IMR-90 (cell line): Measurements from ENCODE around the gene MSH3. TPM values are rescaled to one million over a fixed set of nuclear protein-coding genes. Genes with fewer than 3 reads are reported as not detected.

Experiments used
- ATAC-seq: fragments of 200-7000 bp; cut with Tn5 transposase; 2 replicates; pipeline ENCODE4 v1.9.1; 2020; ENCODE audit warnings: low read depth, mild to moderate bottlenecking, moderate library complexity
- BruUV-seq: library from RNA; stranded (reverse); fragments of 400-500 nt; replicated peaks from 2 replicates; lab custom pipeline; 2021; lab: Mats Ljungman, UMichigan
- CTCF ChIA-PET: fragments of 300-600 bp; formaldehyde crosslinking; extraction: SDS; loops from one replicate; lab custom pipeline; 2021; ENCODE audit warnings: antibody characterized with exemption; lab: Yijun Ruan, JAX
- POLR2A ChIA-PET: fragments of 300-600 bp; sonication (Branson Sonifier 250); formaldehyde crosslinking; loops from one replicate; lab custom pipeline; 2022; ENCODE audit warnings: antibody characterized with exemption; ENCODE audit not compliant: unreplicated experiment; lab: Charles Lee
- DNase-seq: peaks from one replicate; pipeline ENCODE4 v3.0.0; 2013
- H2AFZ ChIP-seq: replicated peaks from 2 replicates; pipeline ENCODE3; 2013; ENCODE audit warnings: low read length, mild to moderate bottlenecking; ENCODE audit not compliant: poor library complexity
- H2AK5ac ChIP-seq: 2 replicates; pipeline ENCODE4 v1.6.1; 2013; ENCODE audit warnings: low read depth, low read length, inconsistent platforms
- H2AK9ac ChIP-seq: replicated peaks from 2 replicates; pipeline ENCODE3; 2013; ENCODE audit warnings: mild to moderate bottlenecking, low read depth, low read length, moderate library complexity; ENCODE audit not compliant: poor library complexity
- H2BK120ac ChIP-seq: 2 replicates; pipeline ENCODE4 v1.6.1; 2013; ENCODE audit warnings: low read depth, low read length, inconsistent platforms
- H2BK15ac ChIP-seq: 3 replicates; pipeline ENCODE4 v1.6.1; 2013; ENCODE audit warnings: low read depth, low read length, inconsistent platforms
- H2BK20ac ChIP-seq: 2 replicates; pipeline ENCODE4 v1.6.1; 2013; ENCODE audit warnings: low read depth, mild to moderate bottlenecking, inconsistent platforms, low read length, moderate library complexity
- H2BK5ac ChIP-seq: 2 replicates; pipeline ENCODE4 v1.6.1; 2013; ENCODE audit warnings: mild to moderate bottlenecking, low read depth, low read length, inconsistent platforms; ENCODE audit not compliant: poor library complexity, severe bottlenecking
- H3K14ac ChIP-seq: replicated peaks from 2 replicates; pipeline ENCODE4 v1.6.1; 2013; ENCODE audit warnings: low read depth, low read length, inconsistent platforms
- H3K18ac ChIP-seq: 2 replicates; pipeline ENCODE4 v1.6.1; 2013; ENCODE audit warnings: low read depth, low read length, control low read depth
- H3K23ac ChIP-seq: 2 replicates; pipeline ENCODE4 v1.6.1; 2013; ENCODE audit warnings: low read depth, low read length, inconsistent platforms
- H3K27ac ChIP-seq: 2 replicates; pipeline ENCODE4 v1.5.1; 2013; ENCODE audit warnings: mild to moderate bottlenecking, control low read depth, low read length; ENCODE audit not compliant: insufficient read depth
- H3K27me3 ChIP-seq: 2 replicates; pipeline ENCODE4 v1.6.1; 2013; ENCODE audit warnings: low read length; ENCODE audit not compliant: control insufficient read depth, insufficient read depth
- H3K36me3 ChIP-seq: 2 replicates; pipeline ENCODE4 v1.6.1; 2013; ENCODE audit warnings: low read length, mixed read lengths; ENCODE audit not compliant: control insufficient read depth, insufficient read depth
- H3K4ac ChIP-seq: 2 replicates; pipeline ENCODE4 v1.6.1; 2013; ENCODE audit warnings: low read depth, low read length, inconsistent platforms
- H3K4me1 ChIP-seq: 2 replicates; pipeline ENCODE4 v1.6.1; 2013; ENCODE audit warnings: low read length, mixed read lengths; ENCODE audit not compliant: control insufficient read depth, insufficient read depth
- H3K4me2 ChIP-seq: 2 replicates; pipeline ENCODE4 v1.6.1; 2013; ENCODE audit warnings: low read depth, mild to moderate bottlenecking, control low read depth, low read length, moderate library complexity
- H3K4me3 ChIP-seq: 2 replicates; pipeline ENCODE4 v1.5.1; 2013; ENCODE audit warnings: low read depth, mild to moderate bottlenecking, control low read depth, low read length, moderate library complexity; ENCODE audit not compliant: insufficient read depth
- H3K56ac ChIP-seq: 2 replicates; pipeline ENCODE4 v1.6.1; 2013; ENCODE audit warnings: low read length, inconsistent platforms; ENCODE audit not compliant: insufficient read depth; ENCODE audit errors: extremely low read depth
- H3K79me1 ChIP-seq, 2 experiments: 2 replicates each; pipeline ENCODE4 v1.6.1; 2013; ENCODE audit warnings: low read length in 2 of 2, inconsistent platforms in 1 of 2, low read depth in 1 of 2
- H3K9ac ChIP-seq: 2 replicates; pipeline ENCODE4 v1.6.1; 2013; ENCODE audit warnings: low read depth, low read length, control low read depth
- H3K9me1 ChIP-seq: 2 replicates; pipeline ENCODE4 v1.6.1; 2013; ENCODE audit warnings: low read length, inconsistent platforms; ENCODE audit not compliant: insufficient read depth
- H3K9me3 ChIP-seq: 2 replicates; pipeline ENCODE4 v1.6.1; 2013; ENCODE audit warnings: low read length; ENCODE audit not compliant: control insufficient read depth, insufficient read depth
- H4K20me1 ChIP-seq: 2 replicates; pipeline ENCODE4 v1.6.1; 2013; ENCODE audit warnings: low read length, inconsistent platforms; ENCODE audit not compliant: insufficient read depth
- H4K5ac ChIP-seq: 2 replicates; pipeline ENCODE4 v1.6.1; 2013; ENCODE audit warnings: mild to moderate bottlenecking, low read depth, low read length, control low read depth
- H4K8ac ChIP-seq, 2 experiments: 2 replicates each; pipeline ENCODE4 v1.6.1; 2013; ENCODE audit warnings: low read depth in 2 of 2, low read length in 2 of 2, control low read depth in 1 of 2, inconsistent platforms in 1 of 2
- H4K91ac ChIP-seq: 2 replicates; pipeline ENCODE4 v1.6.1; 2013; ENCODE audit warnings: low read depth, low read length, inconsistent platforms; ENCODE audit not compliant: insufficient read depth
- BHLHE40 ChIP-seq: fragments of 150-350 bp; IDR thresholded peaks from 2 replicates; pipeline ENCODE4 v1.6.1; 2016; ENCODE audit warnings: mild to moderate bottlenecking, low read depth, low read length
- RCOR1 ChIP-seq: IDR thresholded peaks from 2 replicates; pipeline ENCODE4 v1.6.1; 2012; ENCODE audit warnings: mild to moderate bottlenecking, low read length, improper control_type of control experiment; ENCODE audit not compliant: insufficient replicate concordance
- WGBS, 2 experiments: methylation state at CpG; one replicate each; pipeline versions ENCODE4 v1.1.5 to v1.1.7; 2013; ENCODE audit warnings: missing lambda C conversion rate in 2 of 2; ENCODE audit not compliant: insufficient read length in 1 of 2; ENCODE audit errors: extremely low coverage in 2 of 2; 5-methylcytosine and 5-hydroxymethylcytosine counted together
- dilution Hi-C: fragments of 300-500 bp; cut with HindIII; formaldehyde crosslinking; loops from one replicate; pipeline ENCODE4 v1.14.3; 2018; ENCODE audit warnings: low sequenced_read_pairs; ENCODE audit not compliant: unreplicated experiment
- in situ Hi-C: fragments of 300-500 bp; cut with MboI; formaldehyde crosslinking; loops from 3 replicates; pipeline ENCODE4 v1.14.3; 2019; ENCODE audit warnings: low sequenced_read_pairs, inconsistent platforms, mixed read lengths
- intact Hi-C: fragments of 100-400 bp; cut with micrococcal nuclease; formaldehyde crosslinking; loops from 2 replicates; pipeline ENCODE4 v1.10.0; 2022
- polyA plus RNA-seq, 3 experiments: library from polyadenylated mRNA; depleted of rRNA; stranded (reverse); fragments of >200 nt; gene quantifications; 2 replicates each; pipeline ENCODE4 v1.2.3, GENCODE V29; 2012; ENCODE audit warnings: low replicate concordance in 1 of 3
- total RNA-seq: library from RNA; depleted of rRNA; stranded (reverse); fragments of >200 nt; gene quantifications from 2 replicates; pipeline ENCODE4 v1.2.3, GENCODE V29; 2012

The MSH3 gene
- total and polyA plus RNA-seq, 2 of the 4 experiments (the other 2 are of a cell fraction), result 4.6 to 13.3 TPM

- no peak overlapping the region for H2BK20ac ChIP-seq
- no TSS peak for BruUV-seq
- dilution Hi-C loops (no loop called here), intact Hi-C loops (no loop called here), in situ Hi-C loops (no loop called here)
- H3K9me3 ChIP-seq, result no peaks in the 10 kb centered on the region
- H3K79me1 ChIP-seq, result 0 out of 4 replicates have a peak, but pooled peaks cover 0 to 4% of the 10 kb centered on the region in 2 experiments
- WGBS, 2 experiments, result no CpG with 5 or more reads among the region's 5 CpGs
- no peak overlapping the region for H3K9ac ChIP-seq
- ATAC-seq (peak; percentile 42), DNase-seq (peak; percentile 13)
- no peak overlapping the region for H3K23ac ChIP-seq
- H2BK5ac ChIP-seq, result no peak overlapping the region
- no peak overlapping the region for H2AFZ ChIP-seq
- H3K27ac ChIP-seq, result no peak overlapping the region
- no peak overlapping the region for H2AK9ac ChIP-seq
- no peak overlapping the region for H2BK15ac ChIP-seq
- H3K4me2 ChIP-seq, result no peak overlapping the region
- H4K20me1 ChIP-seq, result no peaks in the 10 kb centered on the region
- H3K4me1 ChIP-seq, result peaks cover 3% of the 10 kb centered on the region
- H3K9me1 ChIP-seq, result no peaks in the 10 kb centered on the region
- no peak overlapping the region for H2BK120ac ChIP-seq
- H3K27me3 ChIP-seq, result no peaks in the 10 kb centered on the region
- H4K5ac ChIP-seq, result no peak overlapping the region
- POLR2A ChIA-PET, result no interaction called here
- H4K8ac ChIP-seq, result no peak overlapping the region
- H4K91ac ChIP-seq, result no peak overlapping the region
- H3K36me3 ChIP-seq, result peaks cover 4% of the 10 kb centered on the region; the same call in 1 of the 2 replicates
- H3K14ac ChIP-seq, result 0 out of 2 replicates have a peak overlapping the region, but pooled peaks have one; percentile 7
- no peak overlapping the region for H3K18ac ChIP-seq
- CTCF ChIA-PET, result interaction anchor here (0.6 to 1.2 kb wide), 2 partner anchors 17 to 871 kb away, joined by 3 to 7 read pairs; no protein-coding TSS in a partner anchor
- no peak overlapping the region for H2AK5ac ChIP-seq
- no peak overlapping the region for H3K56ac ChIP-seq
- H3K4ac ChIP-seq, result no peak overlapping the region
- TF ChIP-seq BHLHE40 (peak; percentile 39; the same call in 1 of the 2 replicates), RCOR1 (no peak)
- H3K4me3 ChIP-seq, result no peak overlapping the region
These were observed 109.6 kb downstream of the MSH3 start for GRCh38 chr5:80763873-80764647.
